Neural progenitor cell (in vitro differentiated cells): ENCODE measurements around the gene ZDHHC14. TPM values are rescaled to one million over a fixed set of nuclear protein-coding genes. Genes with fewer than 3 reads are reported as not detected.

ENCODE experiments used
- DNase-seq: peaks from one replicate; pipeline ENCODE4 v3.0.0-alpha.2; 2016; ENCODE audit warnings: low spot score
- H2AFZ ChIP-seq: fragments of 200-600 bp; sonication (generic); replicated peaks from 2 replicates; pipeline ENCODE4 v1.6.1; 2016; ENCODE audit warnings: antibody characterized with exemption
- H3F3A ChIP-seq: fragments of 200-600 bp; sonication (generic); 2 replicates; pipeline ENCODE4 v1.6.1; 2016; ENCODE audit warnings: antibody characterized with exemption, low read depth
- H3K27ac ChIP-seq: fragments of 200-600 bp; sonication (generic); 2 replicates; pipeline ENCODE4 v1.5.1; 2016; ENCODE audit warnings: mild to moderate bottlenecking
- H3K27me3 ChIP-seq: fragments of 200-600 bp; sonication (generic); 2 replicates; pipeline ENCODE4 v1.6.1; 2016; ENCODE audit warnings: mild to moderate bottlenecking, moderate library complexity
- H3K36me3 ChIP-seq: fragments of 200-600 bp; sonication (generic); 2 replicates; pipeline ENCODE4 v1.5.1; 2016
- H3K4me1 ChIP-seq: fragments of 200-600 bp; sonication (generic); 2 replicates; pipeline ENCODE4 v1.6.1; 2016; ENCODE audit warnings: mixed run types
- H3K4me2 ChIP-seq: fragments of 200-600 bp; sonication (generic); 2 replicates; pipeline ENCODE4 v1.6.1; 2016
- H3K4me3 ChIP-seq: fragments of 200-600 bp; sonication (generic); 2 replicates; pipeline ENCODE4 v1.5.1; 2016
- H3K79me2 ChIP-seq: fragments of 200-600 bp; sonication (generic); 2 replicates; pipeline ENCODE4 v1.6.1; 2016; ENCODE audit warnings: low read depth
- H3K9ac ChIP-seq: fragments of 200-600 bp; sonication (generic); 2 replicates; pipeline ENCODE4 v1.6.1; 2016
- H3K9me3 ChIP-seq: fragments of 200-600 bp; sonication (generic); 2 replicates; pipeline ENCODE4 v1.5.1; 2016; ENCODE audit warnings: low read depth
- H4K20me1 ChIP-seq: fragments of 200-600 bp; sonication (generic); 2 replicates; pipeline ENCODE4 v1.6.1; 2016; ENCODE audit warnings: low read depth
- H3K27ac Mint-ChIP-seq: 3 replicates; pipeline ENCODE4 v1.8.0; 2021; ENCODE audit warnings: mixed read lengths
- H3K27me3 Mint-ChIP-seq: 2 replicates; pipeline ENCODE4 v1.8.0; 2022; ENCODE audit warnings: low read depth, mild to moderate bottlenecking, inconsistent platforms, moderate library complexity, mixed read lengths; ENCODE audit not compliant: insufficient read depth
- H3K36me3 Mint-ChIP-seq: 3 replicates; pipeline ENCODE4 v1.8.0; 2021; ENCODE audit warnings: mixed read lengths
- H3K4me1 Mint-ChIP-seq: 3 replicates; pipeline ENCODE4 v1.8.0; 2021; ENCODE audit warnings: mixed read lengths
- H3K4me3 Mint-ChIP-seq: 3 replicates; pipeline ENCODE4 v1.8.0; 2021; ENCODE audit warnings: mild to moderate bottlenecking, moderate library complexity, mixed read lengths
- H3K9me3 Mint-ChIP-seq: 3 replicates; pipeline ENCODE4 v1.8.0; 2020; ENCODE audit warnings: mixed read lengths
- CTCF ChIP-seq: fragments of 200-600 bp; sonication (generic); IDR thresholded peaks from 2 replicates; pipeline ENCODE4 v1.5.1; 2017; ENCODE audit warnings: antibody characterized with exemption, mild to moderate bottlenecking
- EZH2 ChIP-seq: fragments of 200-600 bp; sonication (generic); IDR thresholded peaks from 2 replicates; pipeline ENCODE4 v1.6.1; 2017; ENCODE audit warnings: antibody characterized with exemption, mild to moderate bottlenecking, moderate library complexity
- EZH2phosphoT487 ChIP-seq: fragments of 200-600 bp; sonication (generic); IDR thresholded peaks from 2 replicates; pipeline ENCODE4 v1.6.1; 2017; ENCODE audit warnings: antibody characterized with exemption
- total RNA-seq: library from RNA; depleted of rRNA; stranded (reverse); fragments of >200 nt; gene quantifications from 2 replicates; pipeline ENCODE4 v1.2.3, GENCODE V29; 2015; ENCODE audit warnings: low replicate concordance

The ZDHHC14 gene
- total RNA-seq, 1 donor from 2014 or later = 14.5 TPM

- no peaks in the 10 kb centered on the region for H3K36me3 Mint-ChIP-seq
- Histone ChIP-seq H3K4me3 (no peak overlapping the region), H3K27ac (no peak overlapping the region), H4K20me1 (no peaks in the 10 kb centered on the region), H3K79me2 (no peaks in the 10 kb centered on the region), H3K4me2 (no peak overlapping the region), H3K27me3 (no peaks in the 10 kb centered on the region), H2AFZ (no peak overlapping the region), H3K9me3 (no peaks in the 10 kb centered on the region), H3K36me3 (no peaks in the 10 kb centered on the region), H3F3A (no peaks in the 10 kb centered on the region), H3K9ac (no peak overlapping the region), H3K4me1 (no peaks in the 10 kb centered on the region)
- peaks cover 3% of the 10 kb centered on the region for H3K27me3 Mint-ChIP-seq
- no peak overlapping the region for H3K27ac Mint-ChIP-seq
- DNase-seq = no peak
- no peak for TF ChIP-seq EZH2
- no peak for TF ChIP-seq CTCF
- no peak for TF ChIP-seq EZH2phosphoT487
- no peak overlapping the region for H3K4me3 Mint-ChIP-seq
- peaks cover 6% of the 10 kb centered on the region for H3K4me1 Mint-ChIP-seq
- peaks cover 5% of the 10 kb centered on the region for H3K9me3 Mint-ChIP-seq
Measured at GRCh38 chr6:157471895-157472686, 91.1 kb downstream of the ZDHHC14 start.

- Mint-ChIP-seq H3K27me3 (peaks cover 3% of the 10 kb centered on the region), H3K9me3 (peaks cover 5% of the 10 kb centered on the region), H3K4me3 (no peak overlapping the region), H3K4me1 (no peaks in the 10 kb centered on the region), H3K27ac (no peak overlapping the region), H3K36me3 (no peaks in the 10 kb centered on the region)
- Histone ChIP-seq H3K4me2 (no peak overlapping the region), H3K4me1 (no peaks in the 10 kb centered on the region), H3K4me3 (no peak overlapping the region), H3K27me3 (no peaks in the 10 kb centered on the region), H3K36me3 (no peaks in the 10 kb centered on the region), H3K9me3 (no peaks in the 10 kb centered on the region), H3K9ac (no peak overlapping the region), H3F3A (no peaks in the 10 kb centered on the region), H4K20me1 (no peaks in the 10 kb centered on the region), H3K79me2 (no peaks in the 10 kb centered on the region), H2AFZ (no peak overlapping the region), H3K27ac (no peak overlapping the region)
- TF ChIP-seq CTCF (no peak), EZH2phosphoT487 (no peak), EZH2 (no peak)
- no peak for DNase-seq
Measured at GRCh38 chr6:157476797-157477196, 95.8 kb downstream of the ZDHHC14 start.

GRCh38 chr6:157478926-157479325 lies 97.9 kb downstream of the ZDHHC14 start:
- H3K4me3 Mint-ChIP-seq = no peak overlapping the region
- no peak overlapping the region for H3K4me3 ChIP-seq
- no peak overlapping the region for H3K27ac ChIP-seq
- no peaks in the 10 kb centered on the region for H3K4me1 ChIP-seq
- no peak overlapping the region for H3K4me2 ChIP-seq
- DNase-seq = no peak
- H3K27me3 ChIP-seq = no peaks in the 10 kb centered on the region
- no peaks in the 10 kb centered on the region for H3K79me2 ChIP-seq
- no peaks in the 10 kb centered on the region for H3K36me3 ChIP-seq
- peaks cover 3% of the 10 kb centered on the region for H3K27me3 Mint-ChIP-seq
- no peak overlapping the region for H2AFZ ChIP-seq
- no peaks in the 10 kb centered on the region for H3F3A ChIP-seq
- H3K4me1 Mint-ChIP-seq = no peaks in the 10 kb centered on the region
- no peaks in the 10 kb centered on the region for H3K36me3 Mint-ChIP-seq
- H3K9ac ChIP-seq = no peak overlapping the region
- TF ChIP-seq EZH2 (no peak), EZH2phosphoT487 (no peak), CTCF (no peak)
- H3K9me3 Mint-ChIP-seq = peaks cover 5% of the 10 kb centered on the region
- no peaks in the 10 kb centered on the region for H4K20me1 ChIP-seq
- no peaks in the 10 kb centered on the region for H3K9me3 ChIP-seq
- H3K27ac Mint-ChIP-seq = no peak overlapping the region
